Mesendoderm (in vitro differentiated cells): ENCODE results near the gene HNRNPM.

Experiments
- DNase-seq: peaks from one replicate; pipeline ENCODE4 v3.0.0; 2013
- H2AK5ac ChIP-seq: 2 replicates; pipeline ENCODE4 v1.6.1; 2013; ENCODE audit warnings: low read length, inconsistent platforms
- H2BK120ac ChIP-seq: 2 replicates; pipeline ENCODE4 v1.6.1; 2013; ENCODE audit warnings: low read depth, mild to moderate bottlenecking, low read length, moderate library complexity, mixed read lengths
- H2BK15ac ChIP-seq: replicated peaks from 2 replicates; pipeline ENCODE4 v1.6.1; 2013; ENCODE audit warnings: low read depth, mild to moderate bottlenecking, moderate library complexity
- H2BK5ac ChIP-seq: 2 replicates; pipeline ENCODE4 v1.6.1; 2013; ENCODE audit warnings: low read length, inconsistent platforms
- H3K18ac ChIP-seq: 2 replicates; pipeline ENCODE4 v1.6.1; 2013; ENCODE audit warnings: mild to moderate bottlenecking, low read length, mixed read lengths
- H3K23ac ChIP-seq: one replicate; pipeline ENCODE4 v1.6.1; 2013; ENCODE audit warnings: low read length
- H3K27ac ChIP-seq: 2 replicates; pipeline ENCODE4 v1.5.1; 2013; ENCODE audit warnings: low read depth, mild to moderate bottlenecking, inconsistent platforms, low read length, moderate library complexity
- H3K27me3 ChIP-seq: 2 replicates; pipeline ENCODE4 v1.6.1; 2013; ENCODE audit warnings: low read length, control low read depth, mild to moderate bottlenecking, inconsistent platforms; ENCODE audit not compliant: insufficient read depth, poor library complexity
- H3K36me3 ChIP-seq: 2 replicates; pipeline ENCODE4 v1.6.1; 2013; ENCODE audit warnings: low read length, inconsistent platforms; ENCODE audit not compliant: control insufficient read depth, insufficient read depth
- H3K4ac ChIP-seq: one replicate; pipeline ENCODE4 v1.6.1; 2013; ENCODE audit warnings: low read depth, mild to moderate bottlenecking, low read length, moderate library complexity
- H3K4me1 ChIP-seq: 2 replicates; pipeline ENCODE4 v1.6.1; 2013; ENCODE audit warnings: low read depth, low read length, inconsistent platforms; ENCODE audit not compliant: control insufficient read depth
- H3K4me2 ChIP-seq: 2 replicates; pipeline ENCODE4 v1.6.1; 2013; ENCODE audit warnings: low read length
- H3K4me3 ChIP-seq: 2 replicates; pipeline ENCODE4 v1.5.1; 2013; ENCODE audit warnings: mild to moderate bottlenecking, low read length
- H3K56ac ChIP-seq: one replicate; pipeline ENCODE4 v1.6.1; 2013; ENCODE audit warnings: low read length
- H3K79me1 ChIP-seq: 2 replicates; pipeline ENCODE4 v1.6.1; 2013; ENCODE audit warnings: low read length, inconsistent platforms
- H3K79me2 ChIP-seq: 2 replicates; pipeline ENCODE4 v1.6.1; 2013; ENCODE audit warnings: mild to moderate bottlenecking, low read length; ENCODE audit not compliant: control insufficient read depth, insufficient read depth
- H3K9ac ChIP-seq: 2 replicates; pipeline ENCODE4 v1.6.1; 2013; ENCODE audit warnings: low read length, inconsistent platforms
- H4K5ac ChIP-seq: one replicate; pipeline ENCODE4 v1.6.1; 2013; ENCODE audit warnings: low read length
- H4K8ac ChIP-seq: one replicate; pipeline ENCODE4 v1.6.1; 2013; ENCODE audit warnings: low read depth, mild to moderate bottlenecking, control low read depth, low read length, moderate library complexity
- WGBS: extraction: QIAGEN DNeasy Blood & Tissue Kit; methylation state at CpG from one replicate; pipeline ENCODE4 v1.1.7; 2013; ENCODE audit warnings: low lambda C conversion rate, missing lambda C conversion rate; ENCODE audit not compliant: insufficient coverage; ENCODE audit errors: extremely low coverage; 5-methylcytosine and 5-hydroxymethylcytosine counted together

The HNRNPM gene

GRCh38 chr19:8515317-8515716, 70.5 kb downstream of the HNRNPM start:
- Histone ChIP-seq H3K4me1 (peaks cover 4% of the 10 kb centered on the region), H3K56ac (no peak overlapping the region), H2BK5ac (no peak overlapping the region), H3K9ac (no peak overlapping the region), H2AK5ac (no peak overlapping the region), H2BK15ac (no peak overlapping the region), H3K27ac (no peak overlapping the region), H3K4ac (no peak overlapping the region), H3K79me2 (no peaks in the 10 kb centered on the region), H3K4me2 (no peak overlapping the region), H3K23ac (no peak overlapping the region), H4K5ac (no peak overlapping the region), H3K4me3 (no peak overlapping the region), H3K18ac (no peak overlapping the region), H2BK120ac (no peak overlapping the region), H3K36me3 (no peaks in the 10 kb centered on the region), H3K27me3 (no peaks in the 10 kb centered on the region), H3K79me1 (peaks cover 3% of the 10 kb centered on the region), H4K8ac (no peak overlapping the region)
- WGBS = no CpG with 5 or more reads among the region's 11 CpGs
- DNase-seq = no peak

- Histone ChIP-seq H3K36me3 (no peaks in the 10 kb centered on the region), H4K8ac (no peak overlapping the region), H3K79me2 (no peaks in the 10 kb centered on the region), H2BK5ac (no peak overlapping the region), H3K56ac (peak overlapping the region; percentile 57), H3K18ac (no peak overlapping the region), H4K5ac (no peak overlapping the region), H3K4ac (no peak overlapping the region), H2BK15ac (no peak overlapping the region), H3K79me1 (no peaks in the 10 kb centered on the region), H2AK5ac (no peak overlapping the region), H3K27me3 (no peaks in the 10 kb centered on the region), H3K9ac (peak overlapping the region; percentile 44), H2BK120ac (no peak overlapping the region), H3K27ac (no peak overlapping the region), H3K23ac (no peak overlapping the region), H3K4me1 (peaks cover 4% of the 10 kb centered on the region), H3K4me3 (no peak overlapping the region), H3K4me2 (no peak overlapping the region)
- DNase-seq = peak; percentile 73
- no CpG with 5 or more reads among the region's 10 CpGs for WGBS
Measured at GRCh38 chr19:8517551-8518442, 73.0 kb downstream of the HNRNPM start.

GRCh38 chr19:8518536-8518935, 73.8 kb downstream of the HNRNPM start:
- H3K27ac ChIP-seq = no peak overlapping the region
- H3K23ac ChIP-seq = no peak overlapping the region

GRCh38 chr19:8519388-8519787, 74.6 kb downstream of the HNRNPM start:
- no peak overlapping the region for H3K4ac ChIP-seq
- H3K4me3 ChIP-seq = no peak overlapping the region
- no peak overlapping the region for H3K9ac ChIP-seq
- WGBS = no CpG with 5 or more reads among the region's 6 CpGs
- no peak overlapping the region for H2BK15ac ChIP-seq
- H3K36me3 ChIP-seq = no peaks in the 10 kb centered on the region
- no peaks in the 10 kb centered on the region for H3K79me2 ChIP-seq
- H3K79me1 ChIP-seq = no peaks in the 10 kb centered on the region
- H3K18ac ChIP-seq = no peak overlapping the region
- no peak overlapping the region for H4K8ac ChIP-seq
- H3K4me2 ChIP-seq = no peak overlapping the region
- no peak overlapping the region for H3K56ac ChIP-seq
- no peaks in the 10 kb centered on the region for H3K27me3 ChIP-seq
- no peak overlapping the region for H2BK5ac ChIP-seq
- H3K4me1 ChIP-seq = no peaks in the 10 kb centered on the region
- DNase-seq = no peak
- H4K5ac ChIP-seq = no peak overlapping the region
- H3K27ac ChIP-seq = no peak overlapping the region
- H2AK5ac ChIP-seq = no peak overlapping the region
- H3K23ac ChIP-seq = no peak overlapping the region
- no peak overlapping the region for H2BK120ac ChIP-seq

More at GRCh38 chr19:8518536-8518935, 73.8 kb downstream of the HNRNPM start:
- no peak overlapping the region for H2BK15ac ChIP-seq
- DNase-seq = no peak
- H3K56ac ChIP-seq = no peak overlapping the region
- H3K36me3 ChIP-seq = no peaks in the 10 kb centered on the region
- H2BK5ac ChIP-seq = no peak overlapping the region
- no peak overlapping the region for H3K18ac ChIP-seq
- H3K79me2 ChIP-seq = no peaks in the 10 kb centered on the region
- H3K27me3 ChIP-seq = no peaks in the 10 kb centered on the region
- no peak overlapping the region for H3K4me2 ChIP-seq
- H3K4me1 ChIP-seq = no peaks in the 10 kb centered on the region
- H3K4me3 ChIP-seq = no peak overlapping the region
- H3K9ac ChIP-seq = no peak overlapping the region
- H2AK5ac ChIP-seq = no peak overlapping the region
- no peak overlapping the region for H4K5ac ChIP-seq
- no peaks in the 10 kb centered on the region for H3K79me1 ChIP-seq
- no peak overlapping the region for H2BK120ac ChIP-seq
- H3K4ac ChIP-seq = no peak overlapping the region
- no CpG with 5 or more reads among the region's 11 CpGs for WGBS
- H4K8ac ChIP-seq = no peak overlapping the region

GRCh38 chr19:8525401-8525684, 80.6 kb downstream of the HNRNPM start:
- DNase-seq = no peak
- Histone ChIP-seq H4K8ac (no peak overlapping the region), H3K9ac (peak overlapping the region; percentile 21), H3K4ac (no peak overlapping the region), H3K4me2 (no peak overlapping the region), H3K18ac (no peak overlapping the region), H2BK120ac (no peak overlapping the region), H3K56ac (peak overlapping the region; percentile 69), H3K27me3 (no peaks in the 10 kb centered on the region), H3K23ac (no peak overlapping the region), H3K4me3 (no peak overlapping the region), H3K79me2 (no peaks in the 10 kb centered on the region), H2BK5ac (no peak overlapping the region), H4K5ac (no peak overlapping the region), H3K79me1 (peaks cover 11% of the 10 kb centered on the region), H3K4me1 (peaks cover 5% of the 10 kb centered on the region), H2BK15ac (no peak overlapping the region), H3K27ac (no peak overlapping the region), H2AK5ac (no peak overlapping the region), H3K36me3 (no peaks in the 10 kb centered on the region)
- no CpG with 5 or more reads among the region's 15 CpGs for WGBS
